A673 (cell line): Measurements from ENCODE around the gene SNAPIN. TPM values are rescaled to one million over a fixed set of nuclear protein-coding genes. Genes with fewer than 3 reads are reported as not detected.

Source experiments
- BruUV-seq: library from RNA; stranded (reverse); fragments of 400-500 nt; replicated peaks from 2 replicates; lab custom pipeline; 2021; lab: Mats Ljungman, UMichigan
- CTCF ChIA-PET: fragments of 300-600 bp; sonication (Branson Sonifier 250); formaldehyde crosslinking; loops from one replicate; lab custom pipeline; 2022; ENCODE audit warnings: antibody characterized with exemption; lab: Charles Lee
- POLR2A ChIA-PET: fragments of 300-600 bp; sonication (Branson Sonifier 250); formaldehyde crosslinking; loops from one replicate; lab custom pipeline; 2022; ENCODE audit warnings: antibody characterized with exemption; ENCODE audit not compliant: low non-redundant PET; lab: Charles Lee
- DNase-seq: peaks from one replicate; pipeline ENCODE4 v3.0.0-alpha.2; 2015; ENCODE audit warnings: low spot score
- H3K27ac ChIP-seq: fragments of 200-600 bp; sonication (generic); 2 replicates; pipeline ENCODE4 v1.5.1; 2016; ENCODE audit warnings: mixed run types, low read depth, mild to moderate bottlenecking, mixed read lengths, antibody characterized with exemption, low read length; ENCODE audit not compliant: poor library complexity, severe bottlenecking
- H3K27me3 ChIP-seq: fragments of 200-600 bp; sonication (generic); replicated peaks from 2 replicates; pipeline ENCODE4 v1.6.1; 2017; ENCODE audit warnings: mixed run types, low read depth, mild to moderate bottlenecking, mixed read lengths, antibody characterized with exemption, low read length; ENCODE audit not compliant: insufficient read depth, poor library complexity
- H3K36me3 ChIP-seq: fragments of 200-600 bp; sonication (generic); 2 replicates; pipeline ENCODE4 v1.6.1; 2016; ENCODE audit warnings: mixed run types, mild to moderate bottlenecking, mixed read lengths, antibody characterized with exemption, low read length; ENCODE audit not compliant: insufficient read depth, poor library complexity, severe bottlenecking
- H3K4me1 ChIP-seq: fragments of 200-600 bp; sonication (generic); 2 replicates; pipeline ENCODE4 v1.6.1; 2017; ENCODE audit warnings: mixed run types, mild to moderate bottlenecking, mixed read lengths, antibody characterized with exemption, low read length; ENCODE audit not compliant: insufficient read depth, poor library complexity, severe bottlenecking
- H3K4me3 ChIP-seq: fragments of 200-600 bp; sonication (generic); 2 replicates; pipeline ENCODE4 v1.5.1; 2016; ENCODE audit warnings: low read depth, mixed run types, mild to moderate bottlenecking, mixed read lengths, low read length; ENCODE audit not compliant: poor library complexity, severe bottlenecking
- H3K9me3 ChIP-seq: fragments of 200-600 bp; sonication (generic); 2 replicates; pipeline ENCODE4 v1.6.1; 2016; ENCODE audit warnings: mixed run types, low read depth, mild to moderate bottlenecking, mixed read lengths, antibody characterized with exemption, low read length; ENCODE audit not compliant: poor library complexity, severe bottlenecking
- CTCF ChIP-seq: fragments of 300-800, 200-600 bp; sonication (generic); conservative IDR thresholded peaks from 2 replicates; pipeline ENCODE4 v1.5.1; 2017; ENCODE audit warnings: low read depth, mild to moderate bottlenecking, antibody characterized with exemption, low read length, moderate library complexity, mixed read lengths
- EZH2 ChIP-seq: fragments of 200-600 bp; sonication (generic); IDR thresholded peaks from 2 replicates; pipeline ENCODE4 v1.6.1; 2017; ENCODE audit warnings: borderline replicate concordance, low read depth, mild to moderate bottlenecking, mixed read lengths, antibody characterized with exemption, low read length; ENCODE audit not compliant: poor library complexity, severe bottlenecking
- intact Hi-C: fragments of 100-400 bp; cut with micrococcal nuclease; formaldehyde crosslinking; loops from one replicate; pipeline ENCODE4 v1.10.0; 2022; ENCODE audit not compliant: unreplicated experiment
- total RNA-seq: library from RNA; stranded (reverse); gene quantifications from 2 replicates; pipeline ENCODE4 v1.2.3, GENCODE V29; 2021

SNAPIN gene
- total RNA-seq, 1 experiment from 2014 or later = 47.4 TPM

- no peaks in the 10 kb centered on the region for H3K4me1 ChIP-seq
- no peaks in the 10 kb centered on the region for H3K9me3 ChIP-seq
- no peak overlapping the region for H3K4me3 ChIP-seq
- TF ChIP-seq CTCF (no peak), EZH2 (no peak)
- CTCF ChIA-PET = no interaction called here
- POLR2A ChIA-PET = no interaction called here
- no TSS peak for BruUV-seq
- no peak overlapping the region for H3K27ac ChIP-seq
- H3K36me3 ChIP-seq = peaks cover 52% of the 10 kb centered on the region
- no peak for DNase-seq
- intact Hi-C loops = no loop called here
- H3K27me3 ChIP-seq = no peaks in the 10 kb centered on the region
Measured at GRCh38 chr1:153647346-153647714, 11.2 kb upstream of the SNAPIN start.

- POLR2A ChIA-PET = interaction anchor here (0.6 kb wide), 1 partner anchor 15 kb away, joined by 4 read pairs; no protein-coding TSS in a partner anchor
- TF ChIP-seq CTCF (no peak), EZH2 (no peak)
- Histone ChIP-seq H3K27me3 (no peaks in the 10 kb centered on the region), H3K4me3 (no peak overlapping the region), H3K27ac (no peak overlapping the region), H3K4me1 (no peaks in the 10 kb centered on the region), H3K9me3 (no peaks in the 10 kb centered on the region), H3K36me3 (peaks cover 44% of the 10 kb centered on the region)
- no peak for DNase-seq
- BruUV-seq = no TSS peak
- intact Hi-C loops = no loop called here
- CTCF ChIA-PET = no interaction called here
Measured at GRCh38 chr1:153648000-153648643, 10.4 kb upstream of the SNAPIN start.

GRCh38 chr1:153649137-153649862 is 9.2 kb upstream of the SNAPIN start:
- ChIA-PET POLR2A (no interaction called here), CTCF (no interaction called here)
- Histone ChIP-seq H3K27ac (no peak overlapping the region), H3K36me3 (peaks cover 32% of the 10 kb centered on the region), H3K4me3 (no peak overlapping the region), H3K9me3 (no peaks in the 10 kb centered on the region), H3K4me1 (no peaks in the 10 kb centered on the region), H3K27me3 (no peaks in the 10 kb centered on the region)
- intact Hi-C loops = no loop called here
- no peak for DNase-seq
- no TSS peak for BruUV-seq
- TF ChIP-seq EZH2 (no peak), CTCF (no peak)
